Neural crest cell (in vitro differentiated cells): Measurements from ENCODE around the gene POU2F1. TPM values are rescaled to one million over a fixed set of nuclear protein-coding genes. Genes with fewer than 3 reads are reported as not detected.

Experiments used
- DNase-seq: peaks from one replicate; pipeline ENCODE4 v3.0.0; 2021; ENCODE audit warnings: low read depth, mixed read lengths, low spot score
- H3K27ac Mint-ChIP-seq: one replicate; pipeline ENCODE4 v1.8.0; 2021; ENCODE audit warnings: mild to moderate bottlenecking, mixed read lengths; ENCODE audit not compliant: unreplicated experiment
- H3K27me3 Mint-ChIP-seq: 2 replicates; pipeline ENCODE4 v1.8.0; 2021; ENCODE audit warnings: low read depth, mild to moderate bottlenecking, mixed read lengths
- H3K36me3 Mint-ChIP-seq: 2 replicates; pipeline ENCODE4 v1.8.0; 2021; ENCODE audit warnings: low read depth, mild to moderate bottlenecking, mixed read lengths
- H3K4me1 Mint-ChIP-seq: 2 replicates; pipeline ENCODE4 v1.8.0; 2021; ENCODE audit warnings: mixed read lengths
- H3K4me3 Mint-ChIP-seq: one replicate; pipeline ENCODE4 v1.8.0; 2021; ENCODE audit warnings: mild to moderate bottlenecking, mixed read lengths
- H3K9me3 Mint-ChIP-seq: 2 replicates; pipeline ENCODE4 v1.8.0; 2021; ENCODE audit warnings: mixed read lengths
- CTCF ChIP-seq: fragments of 200-600 bp; sonication (generic); conservative IDR thresholded peaks from 2 replicates; pipeline ENCODE4 v1.5.0; 2021; ENCODE audit warnings: antibody characterized with exemption, mild to moderate bottlenecking
- total RNA-seq: library from RNA; stranded (reverse); gene quantifications from 2 replicates; pipeline ENCODE4 v1.2.1, GENCODE V29; 2021

The POU2F1 gene
- total RNA-seq, 1 donor from 2014 or later = 40.1 TPM

GRCh38 chr1:167472752-167473521 is 252.3 kb downstream of the POU2F1 start:
- Mint-ChIP-seq H3K9me3 (peaks cover 5% of the 10 kb centered on the region), H3K4me1 (peaks cover 26% of the 10 kb centered on the region), H3K36me3 (peaks cover 3% of the 10 kb centered on the region), H3K27ac (no peak overlapping the region), H3K4me3 (no peak overlapping the region), H3K27me3 (peaks cover 3% of the 10 kb centered on the region)
- no peak for DNase-seq
- no peak for TF ChIP-seq CTCF

- Mint-ChIP-seq H3K27ac (no peak overlapping the region), H3K36me3 (peaks cover 3% of the 10 kb centered on the region), H3K9me3 (peaks cover 5% of the 10 kb centered on the region), H3K4me1 (peaks cover 31% of the 10 kb centered on the region), H3K4me3 (no peak overlapping the region), H3K27me3 (peaks cover 3% of the 10 kb centered on the region)
- no peak for TF ChIP-seq CTCF
- DNase-seq = no peak
Observed at GRCh38 chr1:167473761-167474160, 253.1 kb downstream of the POU2F1 start.

- peaks cover 5% of the 10 kb centered on the region for H3K9me3 Mint-ChIP-seq
- no peak overlapping the region for H3K27ac Mint-ChIP-seq
Observed at GRCh38 chr1:167474191-167474641, 253.5 kb downstream of the POU2F1 start.

GRCh38 chr1:167476061-167476460 is 255.4 kb downstream of the POU2F1 start:
- H3K9me3 Mint-ChIP-seq = peaks cover 5% of the 10 kb centered on the region
- no peak overlapping the region for H3K27ac Mint-ChIP-seq
- peaks cover 31% of the 10 kb centered on the region for H3K4me1 Mint-ChIP-seq
- H3K36me3 Mint-ChIP-seq = peaks cover 3% of the 10 kb centered on the region
- no peak overlapping the region for H3K4me3 Mint-ChIP-seq
- no peak for TF ChIP-seq CTCF
- DNase-seq = no peak
- H3K27me3 Mint-ChIP-seq = peaks cover 3% of the 10 kb centered on the region

More at GRCh38 chr1:167474191-167474641, 253.5 kb downstream of the POU2F1 start:
- peaks cover 3% of the 10 kb centered on the region for H3K36me3 Mint-ChIP-seq
- H3K4me1 Mint-ChIP-seq = peaks cover 31% of the 10 kb centered on the region
- H3K27me3 Mint-ChIP-seq = peaks cover 3% of the 10 kb centered on the region
- no peak for TF ChIP-seq CTCF
- no peak overlapping the region for H3K4me3 Mint-ChIP-seq
- DNase-seq = no peak

Other genes with a start within 250 kb of the POU2F1 start
- gene ILDR2, start 245.3 kb upstream of the POU2F1 start, total RNA-seq = 27.4 and 30.3 TPM in 2 replicates
- gene MAEL, start 231.6 kb upstream of the POU2F1 start, total RNA-seq = 0.20 and 0.21 TPM in 2 replicates
- not detected in 2 replicates for gene GPA33, start 130.5 kb upstream of the POU2F1 start, total RNA-seq
- 0.07 and 0.11 TPM in 2 replicates for gene STYXL2, start 126.8 kb upstream of the POU2F1 start, total RNA-seq